Raji (cell line): ENCODE results near the gene SYNGAP1.

Source experiments
- POLR2A ChIP-seq: IDR thresholded peaks from 2 replicates; pipeline ENCODE4 v1.6.1; 2011; ENCODE audit warnings: low read depth, low read length, control low read depth; ENCODE audit not compliant: insufficient read depth

The SYNGAP1 gene

DNA sequence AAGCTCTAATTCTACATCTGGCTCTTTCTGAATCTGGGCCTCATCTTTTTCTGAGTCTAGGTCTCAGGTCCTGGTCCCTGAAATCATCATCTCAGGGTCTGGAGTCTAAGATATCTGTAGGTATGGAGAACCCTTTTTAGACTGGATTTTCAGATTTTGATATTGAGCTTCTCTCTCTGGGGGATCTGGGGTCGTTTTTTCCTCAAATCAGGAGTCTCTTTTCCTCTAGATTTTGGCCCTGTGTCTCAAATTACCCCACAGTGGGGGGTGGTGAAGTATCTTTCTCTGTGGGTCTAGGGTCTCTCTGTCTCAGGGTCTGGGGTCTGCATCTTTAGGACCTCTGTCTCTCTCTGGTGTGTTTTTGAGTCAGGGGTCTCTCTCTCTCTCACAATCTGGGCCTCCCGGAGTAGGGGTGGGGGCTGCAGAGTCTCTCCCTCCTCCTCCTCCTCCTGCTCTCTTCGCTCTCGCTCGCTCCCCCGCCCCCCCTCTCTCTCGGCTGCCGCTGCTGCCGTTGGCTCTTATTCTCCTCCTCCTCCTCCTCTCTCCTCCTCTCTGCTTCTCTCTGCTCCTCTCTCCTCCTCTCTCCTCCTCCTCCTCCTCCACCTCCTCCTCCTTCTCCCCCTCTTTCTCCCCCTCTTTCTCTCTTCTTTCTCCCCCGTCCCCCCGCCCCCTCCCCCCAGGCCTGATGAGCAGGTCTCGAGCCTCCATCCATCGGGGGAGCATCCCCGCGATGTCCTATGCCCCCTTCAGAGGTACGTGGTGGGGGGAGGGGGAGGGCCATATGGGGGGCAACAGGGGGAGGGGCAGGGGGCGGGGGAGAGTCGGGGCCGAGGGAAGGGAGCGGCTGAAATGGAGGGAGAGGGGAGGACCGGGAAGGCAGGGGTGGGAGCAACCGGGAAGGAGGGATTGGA lies at the start of gene SYNGAP1:
Gene SYNGAP1, plus strand, starts transcription at position 486 of the 911 bp plus-strand sequence. Its CDS starts 200 bp downstream, at position 686.
- no peak for TF ChIP-seq POLR2A

DNA sequence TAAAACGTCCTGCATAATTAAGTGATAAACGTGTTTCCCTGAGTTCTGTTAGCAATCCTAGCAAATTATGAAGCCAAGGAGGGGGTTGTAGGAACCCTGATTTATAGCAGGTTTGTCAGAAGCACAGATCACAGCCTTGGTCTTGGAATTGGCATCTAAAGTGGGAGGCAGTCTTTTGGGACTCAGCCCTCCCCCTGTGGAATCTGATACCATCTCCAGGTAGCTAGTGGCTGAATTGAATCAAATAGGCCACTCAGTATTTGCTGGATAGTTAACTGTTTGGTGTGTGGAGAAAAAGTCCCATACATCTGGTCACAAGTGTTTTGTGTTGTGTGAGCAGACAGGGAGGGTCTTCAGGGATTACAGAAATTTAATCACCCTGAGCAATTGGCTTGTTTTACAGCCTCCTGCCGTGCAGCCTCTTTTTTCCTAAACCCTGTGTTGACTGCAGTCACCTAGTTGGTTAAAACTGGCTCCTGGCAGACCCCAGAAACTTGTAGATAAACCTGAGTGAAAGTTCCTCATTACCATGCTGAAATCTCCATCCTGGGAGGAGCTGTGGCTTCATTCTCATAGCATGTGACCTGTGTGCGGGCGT lies 47.2 kb upstream of the SYNGAP1 start:
- TF ChIP-seq POLR2A: no peak

DNA sequence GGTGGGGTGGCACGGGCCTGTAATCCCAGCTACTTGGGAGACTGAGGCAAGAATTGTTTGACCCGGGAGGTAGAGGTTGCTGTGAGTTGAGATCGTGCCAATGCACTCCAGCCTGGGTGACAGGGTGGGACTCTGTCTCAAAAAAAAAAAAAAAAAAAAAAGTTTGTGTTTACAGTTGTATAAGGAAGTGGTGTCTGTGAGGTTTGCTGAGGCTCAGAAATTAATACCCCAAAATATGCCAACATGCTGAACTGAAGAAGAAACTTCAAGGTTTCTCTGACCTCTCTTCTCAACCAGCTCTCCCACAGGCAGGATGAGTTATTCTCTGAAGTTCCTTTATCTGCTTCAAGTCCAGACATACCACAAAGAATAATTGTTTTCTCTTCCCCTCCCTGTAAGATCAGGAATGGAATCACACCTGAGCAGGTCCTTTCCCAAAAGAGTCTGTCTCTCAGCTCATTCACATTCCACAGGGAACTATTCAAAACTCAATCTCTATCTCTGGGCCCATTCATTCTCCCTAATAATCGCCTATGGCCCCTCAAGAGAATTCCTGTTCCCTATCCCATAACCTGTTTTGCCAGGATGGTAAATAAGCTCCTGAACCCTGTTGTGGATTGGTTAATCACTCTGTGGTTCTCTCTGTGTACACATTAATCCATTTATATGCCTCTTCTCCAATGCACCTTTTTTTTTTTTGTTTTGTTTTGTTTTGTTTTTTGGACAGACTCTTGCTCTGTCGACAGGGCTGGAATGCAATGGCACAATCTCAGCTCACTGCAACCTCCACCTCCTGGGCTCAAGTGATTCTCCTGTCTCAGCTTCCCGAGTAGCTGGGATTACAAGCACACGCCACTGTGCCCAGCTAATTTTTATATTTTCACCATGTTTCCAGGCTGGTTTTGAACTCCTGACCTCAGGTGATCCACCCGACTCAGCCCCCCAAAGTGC lies 45.6 kb upstream of the SYNGAP1 start:
- no peak for TF ChIP-seq POLR2A

GRCh38 chr6:33375143-33375671 lies 44.7 kb upstream of the SYNGAP1 start:
- TF ChIP-seq POLR2A: no peak

- no peak for TF ChIP-seq POLR2A
These were observed 42.7 kb upstream of the SYNGAP1 start for GRCh38 chr6:33377171-33377570.

DNA sequence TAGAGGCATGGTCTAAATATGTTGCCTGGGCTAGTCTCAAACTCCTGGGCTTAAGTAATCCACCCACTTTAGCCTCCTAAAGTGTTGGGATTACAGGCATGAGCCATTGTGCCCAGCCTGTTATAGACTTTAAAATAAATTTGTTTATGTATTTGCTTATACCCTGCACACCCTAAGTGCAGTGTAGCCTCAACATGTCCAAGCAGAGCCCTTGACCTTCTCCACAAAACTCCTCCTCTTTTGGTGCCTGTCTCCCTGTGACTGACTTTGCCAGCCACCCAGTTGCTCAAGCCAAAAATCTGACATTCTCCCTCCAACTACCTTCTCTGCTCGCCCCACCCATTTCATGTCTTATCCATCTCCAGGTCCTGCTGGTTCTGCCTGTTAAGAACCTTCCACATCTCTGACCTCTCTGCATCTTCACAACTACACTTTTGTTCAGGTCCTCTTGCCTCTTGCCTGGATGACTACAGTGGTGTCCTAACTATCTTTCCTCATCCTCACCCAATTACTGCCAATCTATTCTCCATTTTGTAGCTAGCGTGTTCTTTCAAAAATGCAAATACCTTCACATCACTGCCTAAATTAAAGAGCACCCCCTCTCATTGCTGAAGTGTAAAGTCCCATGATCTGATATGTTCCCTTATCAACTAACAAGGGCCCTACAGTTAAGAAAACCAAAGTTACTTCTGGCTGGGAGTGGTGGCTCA lies 39.4 kb upstream of the SYNGAP1 start:
- TF ChIP-seq POLR2A: no peak

GRCh38 chr6:33383427-33384185 lies 36.3 kb upstream of the SYNGAP1 start:
- TF ChIP-seq POLR2A: no peak

DNA sequence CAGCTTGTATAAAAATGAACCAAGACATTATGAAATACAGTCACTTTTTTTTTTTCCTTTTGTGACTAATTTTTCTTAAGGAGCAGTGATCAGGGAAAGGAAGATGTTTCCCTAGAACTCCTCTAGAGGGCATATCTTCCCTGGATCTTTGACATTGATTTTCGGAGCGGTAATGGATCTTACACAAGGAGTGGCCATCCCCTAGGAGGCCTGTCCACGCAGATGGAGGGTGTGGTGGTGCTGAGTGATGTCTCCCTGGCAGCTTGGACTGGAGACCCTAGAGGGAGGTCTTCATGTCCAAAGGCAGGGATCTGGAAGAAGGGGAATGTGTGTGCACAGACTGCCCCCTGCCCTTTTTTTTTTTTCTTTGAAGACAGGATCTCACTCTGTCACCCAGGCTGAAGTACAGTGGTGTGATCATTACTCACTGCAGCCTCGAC lies 35.3 kb upstream of the SYNGAP1 start:
- TF ChIP-seq POLR2A: no peak

- TF ChIP-seq POLR2A: no peak
These were observed 29.7 kb upstream of the SYNGAP1 start for GRCh38 chr6:33390173-33390572.

- no peak for TF ChIP-seq POLR2A
These were observed 29.0 kb upstream of the SYNGAP1 start for GRCh38 chr6:33390767-33391277.

DNA sequence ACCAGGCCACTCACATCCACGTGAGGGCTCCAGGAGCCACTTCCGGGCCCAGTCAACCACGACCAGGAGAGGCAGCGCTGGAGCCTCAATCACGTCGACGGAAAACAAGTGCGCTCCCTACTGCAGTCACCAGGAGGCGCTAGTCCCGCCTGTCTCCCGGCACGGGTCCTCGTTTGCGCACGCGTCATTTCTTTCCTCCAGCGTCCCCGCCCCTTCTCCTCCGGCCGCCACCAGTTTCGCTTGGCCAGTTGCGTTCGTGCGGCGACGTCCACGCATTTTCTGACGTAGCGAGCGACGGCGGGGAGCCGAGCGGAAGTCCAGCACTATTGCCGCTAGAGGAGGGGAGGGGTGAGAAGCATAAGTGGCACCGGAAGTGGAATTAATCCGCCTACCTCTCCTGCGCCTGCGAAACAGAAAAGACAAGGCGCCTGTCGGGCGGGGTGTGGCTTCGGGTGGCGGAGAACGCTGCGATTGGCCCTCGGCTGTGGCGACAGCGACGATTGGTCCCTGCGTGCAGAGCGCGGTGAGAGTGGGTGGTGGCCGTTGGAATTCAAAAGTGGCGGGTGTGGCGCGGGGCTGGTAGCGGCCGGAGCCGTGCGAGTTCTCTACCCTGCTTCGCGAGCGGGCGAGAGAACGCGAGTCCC lies 28.5 kb upstream of the SYNGAP1 start, which contains the start of gene KIFC1:
Gene KIFC1, plus strand, starts transcription at position 546 of the 644 bp plus-strand sequence. CDS start 163 bp downstream, outside the sequence.
- TF ChIP-seq POLR2A: peak; percentile 57

GRCh38 chr6:33391922-33392594 lies 27.8 kb upstream of the SYNGAP1 start:
- no peak for TF ChIP-seq POLR2A
